Suprapubic skin (tissue), 3 donors: Measurements from ENCODE around the gene SLITRK1.

Experiments used
- POLR2AphosphoS5 ChIP-seq, 3 donors: sonication (generic); formaldehyde crosslinking; IDR thresholded peaks; one replicate each; pipeline ENCODE4 v1.6.1; 2017; ENCODE audit warnings: antibody characterized with exemption in 3 of 3
- TF ChIP-seq, protein P1 (sequence below), 2 donors: fragments of 200-600 bp in 1 of 2; fragments of 450-650 bp in 1 of 2; sonication (generic) in 1 of 2; IDR thresholded peaks; one replicate each; pipeline ENCODE4 v1.5.1; 2016 to 2019; ENCODE audit warnings: antibody characterized with exemption in 2 of 2, mild to moderate bottlenecking in 1 of 2, moderate library complexity in 1 of 2

- no peak for TF ChIP-seq POLR2AphosphoS5 (IDR thresholded peaks at IDR 0.05)
- TF ChIP-seq, protein P1, sequence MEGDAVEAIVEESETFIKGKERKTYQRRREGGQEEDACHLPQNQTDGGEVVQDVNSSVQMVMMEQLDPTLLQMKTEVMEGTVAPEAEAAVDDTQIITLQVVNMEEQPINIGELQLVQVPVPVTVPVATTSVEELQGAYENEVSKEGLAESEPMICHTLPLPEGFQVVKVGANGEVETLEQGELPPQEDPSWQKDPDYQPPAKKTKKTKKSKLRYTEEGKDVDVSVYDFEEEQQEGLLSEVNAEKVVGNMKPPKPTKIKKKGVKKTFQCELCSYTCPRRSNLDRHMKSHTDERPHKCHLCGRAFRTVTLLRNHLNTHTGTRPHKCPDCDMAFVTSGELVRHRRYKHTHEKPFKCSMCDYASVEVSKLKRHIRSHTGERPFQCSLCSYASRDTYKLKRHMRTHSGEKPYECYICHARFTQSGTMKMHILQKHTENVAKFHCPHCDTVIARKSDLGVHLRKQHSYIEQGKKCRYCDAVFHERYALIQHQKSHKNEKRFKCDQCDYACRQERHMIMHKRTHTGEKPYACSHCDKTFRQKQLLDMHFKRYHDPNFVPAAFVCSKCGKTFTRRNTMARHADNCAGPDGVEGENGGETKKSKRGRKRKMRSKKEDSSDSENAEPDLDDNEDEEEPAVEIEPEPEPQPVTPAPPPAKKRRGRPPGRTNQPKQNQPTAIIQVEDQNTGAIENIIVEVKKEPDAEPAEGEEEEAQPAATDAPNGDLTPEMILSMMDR (IDR thresholded peaks at IDR 0.05): no peak
These were observed 5.7 kb downstream of the SLITRK1 start for GRCh38 chr13:83876546-83876945.
